Keratinocyte (primary cell): ENCODE data around the gene SLC9A7. TPM values are rescaled to one million over a fixed set of nuclear protein-coding genes. Genes with fewer than 3 reads are reported as not detected.

Experiments
- DNase-seq: peaks from one replicate; pipeline ENCODE4 v3.0.0-alpha.2; 2011; ENCODE audit warnings: low read depth, missing footprints, low spot score
- FAIRE-seq: peaks from 2 replicates; lab custom pipeline; 2011; peaks lifted over from hg19 to GRCh38; lab: Jason Lieb, UNC
- H2AFZ ChIP-seq: 2 replicates; pipeline ENCODE4 v1.6.0; 2012; ENCODE audit warnings: low read length, control low read depth, inconsistent platforms; ENCODE audit not compliant: control insufficient read depth
- H3K27ac ChIP-seq: 2 replicates; pipeline ENCODE4 v1.5.1; 2011; ENCODE audit warnings: low read length; ENCODE audit not compliant: control insufficient read depth, insufficient read depth
- H3K27me3 ChIP-seq: 3 replicates; pipeline ENCODE4 v1.6.0; 2011; ENCODE audit warnings: low read length; ENCODE audit not compliant: control insufficient read depth, insufficient read depth; ENCODE audit errors: extremely low read depth
- H3K36me3 ChIP-seq, 2 experiments: 2 replicates in 1 of 2; 3 replicates in 1 of 2; pipeline ENCODE4 v1.5.1; 2011; ENCODE audit warnings: low read length in 2 of 2, mild to moderate bottlenecking in 1 of 2; ENCODE audit not compliant: control insufficient read depth in 2 of 2, insufficient read depth in 2 of 2; ENCODE audit errors: extremely low read depth in 1 of 2
- H3K4me1 ChIP-seq: 3 replicates; pipeline ENCODE4 v1.5.1; 2011; ENCODE audit warnings: low read length; ENCODE audit not compliant: control insufficient read depth, insufficient read depth; ENCODE audit errors: extremely low read depth
- H3K4me2 ChIP-seq: 3 replicates; pipeline ENCODE4 v1.6.0; 2011; ENCODE audit warnings: low read depth, low read length; ENCODE audit not compliant: control insufficient read depth, insufficient read depth; ENCODE audit errors: extremely low read depth
- H3K4me3 ChIP-seq, 3 experiments: fragments of 200-600 bp in 1 of 3; sonication (generic) in 1 of 3; 2 replicates in 2 of 3; 3 replicates in 1 of 3; pipeline ENCODE4 v1.5.1; 2011 to 2016; ENCODE audit warnings: low read length in 3 of 3, mild to moderate bottlenecking in 3 of 3, control low read depth in 2 of 3, inconsistent platforms in 1 of 3, low read depth in 1 of 3, mixed read lengths in 1 of 3, mixed run types in 1 of 3, moderate library complexity in 1 of 3; ENCODE audit not compliant: control insufficient read depth in 2 of 3, insufficient read depth in 2 of 3; ENCODE audit errors: extremely low read depth in 1 of 3
- H3K79me2 ChIP-seq: 2 replicates; pipeline ENCODE4 v1.6.0; 2012; ENCODE audit warnings: low read length; ENCODE audit not compliant: control insufficient read depth, insufficient read depth
- H3K9ac ChIP-seq: 3 replicates; pipeline ENCODE4 v1.6.0; 2011; ENCODE audit warnings: low read length; ENCODE audit not compliant: control insufficient read depth, insufficient read depth; ENCODE audit errors: extremely low read depth
- H3K9me1 ChIP-seq: 3 replicates; pipeline ENCODE4 v1.6.0; 2011; ENCODE audit warnings: low read length; ENCODE audit not compliant: control insufficient read depth, insufficient read depth; ENCODE audit errors: extremely low read depth
- H3K9me3 ChIP-seq: 2 replicates; pipeline ENCODE4 v1.5.1; 2012; ENCODE audit warnings: low read depth, low read length; ENCODE audit not compliant: control insufficient read depth
- H4K20me1 ChIP-seq: 3 replicates; pipeline ENCODE4 v1.6.0; 2011; ENCODE audit warnings: low read length; ENCODE audit not compliant: control insufficient read depth, insufficient read depth; ENCODE audit errors: extremely low read depth
- CTCF ChIP-seq, 3 experiments: IDR thresholded peaks in 1 of 3; conservative IDR thresholded peaks in 1 of 3; optimal IDR thresholded peaks in 1 of 3; 2 replicates in 2 of 3; 3 replicates in 1 of 3; pipeline versions ENCODE3 to v1.5.1; 2011; ENCODE audit warnings: low read length in 3 of 3, mild to moderate bottlenecking in 3 of 3, moderate library complexity in 2 of 3, control low read depth in 1 of 3, inconsistent platforms in 1 of 3; ENCODE audit not compliant: insufficient read depth in 2 of 3; ENCODE audit errors: extremely low read depth in 1 of 3
- EZH2 ChIP-seq: IDR thresholded peaks from one replicate; pipeline ENCODE4 v1.6.1; 2012; ENCODE audit warnings: inconsistent platforms, mild to moderate bottlenecking, low read length, moderate library complexity
- dilution Hi-C: fragments of 300-500 bp; cut with MboI; formaldehyde crosslinking; loops from one replicate; pipeline ENCODE4 v1.7.0; 2020; ENCODE audit warnings: low sequenced_read_pairs; ENCODE audit not compliant: extremely low pct_ligation_motif_present
- polyA plus RNA-seq, 5 experiments: library from polyadenylated mRNA; depleted of rRNA in 3 of 5; stranded (reverse) in 3 of 5; stranded (forward) in 1 of 5; unstranded in 1 of 5; fragments of >200 nt; gene quantifications; 1 replicate in 1 of 5; 2 replicates in 3 of 5; 3 replicates in 1 of 5; pipeline versions ENCODE4 v1.2.1 to v1.2.3, GENCODE V29; 2011 to 2012; ENCODE audit warnings: missing spikeins in 2 of 5, low read depth in 1 of 5, low replicate concordance in 1 of 5

The SLC9A7 gene
- polyA plus RNA-seq, 1 donor (not counting 4 experiments of a cell fraction or from before 2014, with no cell fraction given), result 8.1 TPM

- no peak for FAIRE-seq
- H3K4me1 ChIP-seq, result peaks cover 34% of the 10 kb centered on the region
Measured at GRCh38 chrX:46584736-46585135, 174.2 kb downstream of the SLC9A7 start.

GRCh38 chrX:46582966-46583365 lies 176.0 kb downstream of the SLC9A7 start:
- Histone ChIP-seq H3K9ac (peak overlapping the region; percentile 61), H2AFZ (no peak overlapping the region), H3K9me1 (no peaks in the 10 kb centered on the region), H3K27me3 (no peaks in the 10 kb centered on the region), H3K79me2 (no peaks in the 10 kb centered on the region), H3K4me2 (peak overlapping the region; percentile 80), H3K9me3 (no peaks in the 10 kb centered on the region), H3K27ac (peak overlapping the region; percentile 85), H3K4me3 (peak overlapping the region in 2 of 3 experiments; percentile 51 to 53), H3K36me3 (no peaks in the 10 kb centered on the region), H3K4me1 (peaks cover 26% of the 10 kb centered on the region), H4K20me1 (no peaks in the 10 kb centered on the region)
- DNase-seq (peak; percentile 41), FAIRE-seq (peak; percentile 26)
- TF ChIP-seq EZH2 (no peak), CTCF (optimal IDR thresholded peaks at IDR 0.05 in 1 of 3, IDR thresholded peaks at IDR 0.05 in 1 of 3, conservative IDR thresholded peaks at IDR 0.05 in 1 of 3; ENCODE audit: extremely low read depth in 1 of 3, insufficient read depth in 2 of 3, low read length in 3 of 3) (no peak)
- dilution Hi-C loops, result no loop called here

More at GRCh38 chrX:46584736-46585135, 174.2 kb downstream of the SLC9A7 start:
- TF ChIP-seq EZH2 (no peak), CTCF (optimal IDR thresholded peaks at IDR 0.05 in 1 of 3, IDR thresholded peaks at IDR 0.05 in 1 of 3, conservative IDR thresholded peaks at IDR 0.05 in 1 of 3; ENCODE audit: extremely low read depth in 1 of 3, insufficient read depth in 2 of 3, low read length in 3 of 3) (no peak)
- Histone ChIP-seq H3K36me3 (no peaks in the 10 kb centered on the region), H3K27me3 (no peaks in the 10 kb centered on the region), H4K20me1 (no peaks in the 10 kb centered on the region), H3K9me3 (no peaks in the 10 kb centered on the region), H3K9me1 (no peaks in the 10 kb centered on the region), H3K27ac (no peak overlapping the region), H2AFZ (no peak overlapping the region), H3K4me2 (no peak overlapping the region), H3K4me3 (no peak overlapping the region), H3K9ac (no peak overlapping the region), H3K79me2 (no peaks in the 10 kb centered on the region)
- no peak for DNase-seq
- dilution Hi-C loops, result no loop called here
